SH-SY5Y (cell line): ENCODE measurements around the gene GRID2.

Source experiments
- GATA2 ChIP-seq: IDR thresholded peaks from 2 replicates; pipeline ENCODE4 v1.6.1; 2011; ENCODE audit warnings: mild to moderate bottlenecking, low read depth, low read length
- GATA3 ChIP-seq: IDR thresholded peaks from 2 replicates; pipeline ENCODE4 v1.6.1; 2011; ENCODE audit warnings: low read depth, mild to moderate bottlenecking, low read length, moderate library complexity

- TF ChIP-seq GATA2 (no peak), GATA3 (no peak)
These were observed 41.4 kb upstream of the GRID2 start for GRCh38 chr4:92262371-92262770.
